ENCODE data around the gene SEMA6B.
"Not testable (repeated sequence)": the region's sequence is repeated elsewhere in the genome, so short reads cannot be mapped to it uniquely, and the experiment has no call there.

The SEMA6B gene

GRCh38 chr19:4543842-4544647 lies 15.4 kb downstream of the SEMA6B start:
- TF ChIP-seq EZH2phosphoT487 (conservative IDR thresholded peaks at IDR 0.05; ENCODE audit: low read length) (no peak), CTCF (IDR thresholded peaks at IDR 0.05; ENCODE audit: insufficient read depth, low read length, poor library complexity, severe bottlenecking) (no peak)
- no peaks in the 10 kb centered on the region for H4K20me1 ChIP-seq (ENCODE audit: low read depth, low read length)
- no peaks in the 10 kb centered on the region for H3F3A ChIP-seq (ENCODE audit: insufficient read depth)
- H2AFZ ChIP-seq (ENCODE audit: low read depth, low read length, severe bottlenecking): no peak overlapping the region
- H3K27ac ChIP-seq (ENCODE audit: low read depth, low read length): no peak overlapping the region
- no peaks in the 10 kb centered on the region for H3K36me3 ChIP-seq (ENCODE audit: low read length)
- no peak overlapping the region for H3K4me2 ChIP-seq (ENCODE audit: low read depth, low read length, poor library complexity, severe bottlenecking)
- H3K9me3 ChIP-seq (ENCODE audit: insufficient read depth, low read length): no peaks in the 10 kb centered on the region
- H3K27me3 ChIP-seq (ENCODE audit: low read length): no peaks in the 10 kb centered on the region
- H3K9ac ChIP-seq (ENCODE audit: low read length): no peak overlapping the region
- H3K79me2 ChIP-seq (ENCODE audit: insufficient read depth, low read length): no peaks in the 10 kb centered on the region
- no peak overlapping the region for H3K4me3 ChIP-seq (ENCODE audit: insufficient read depth, low read length, poor library complexity, severe bottlenecking)
- no peaks in the 10 kb centered on the region for H3K9me2 ChIP-seq (replicated peaks; ENCODE audit: insufficient read depth, low read length)

- H3K4me2 ChIP-seq (ENCODE audit: low read depth, low read length, poor library complexity, severe bottlenecking): no peak overlapping the region
- no peaks in the 10 kb centered on the region for H3K27me3 ChIP-seq (ENCODE audit: low read length)
- H4K20me1 ChIP-seq (ENCODE audit: low read depth, low read length): no peaks in the 10 kb centered on the region
- no peaks in the 10 kb centered on the region for H3F3A ChIP-seq (ENCODE audit: insufficient read depth)
- TF ChIP-seq EZH2phosphoT487 (conservative IDR thresholded peaks at IDR 0.05; ENCODE audit: low read length) (no peak), CTCF (IDR thresholded peaks at IDR 0.05; ENCODE audit: insufficient read depth, low read length, poor library complexity, severe bottlenecking) (no peak)
- no peaks in the 10 kb centered on the region for H3K79me2 ChIP-seq (ENCODE audit: insufficient read depth, low read length)
- H3K4me3 ChIP-seq (ENCODE audit: insufficient read depth, low read length, poor library complexity, severe bottlenecking): no peak overlapping the region
- H2AFZ ChIP-seq (ENCODE audit: low read depth, low read length, severe bottlenecking): no peak overlapping the region
- H3K36me3 ChIP-seq (ENCODE audit: low read length): no peaks in the 10 kb centered on the region
- H3K9me3 ChIP-seq (ENCODE audit: insufficient read depth, low read length): no peaks in the 10 kb centered on the region
- no peak overlapping the region for H3K9ac ChIP-seq (ENCODE audit: low read length)
- no peaks in the 10 kb centered on the region for H3K9me2 ChIP-seq (replicated peaks; ENCODE audit: insufficient read depth, low read length)
- H3K27ac ChIP-seq (ENCODE audit: low read depth, low read length): no peak overlapping the region
Observed at GRCh38 chr19:4542896-4543841, 16.3 kb downstream of the SEMA6B start.

GRCh38 chr19:4541806-4542145 lies 17.7 kb downstream of the SEMA6B start:
- H3K27ac ChIP-seq (ENCODE audit: low read depth, low read length); H3K9ac ChIP-seq (ENCODE audit: low read length); H3K4me2 ChIP-seq (ENCODE audit: low read depth, low read length, poor library complexity, severe bottlenecking); H3K36me3 ChIP-seq (ENCODE audit: low read length); H3K9me2 ChIP-seq (replicated peaks; ENCODE audit: insufficient read depth, low read length); H3K4me3 ChIP-seq (ENCODE audit: insufficient read depth, low read length, poor library complexity, severe bottlenecking); H3K79me2 ChIP-seq (ENCODE audit: insufficient read depth, low read length); H4K20me1 ChIP-seq (ENCODE audit: low read depth, low read length); H3K27me3 ChIP-seq (ENCODE audit: low read length); H2AFZ ChIP-seq (ENCODE audit: low read depth, low read length, severe bottlenecking); H3F3A ChIP-seq (ENCODE audit: insufficient read depth); H3K9me3 ChIP-seq (ENCODE audit: insufficient read depth, low read length): not testable (repeated sequence)
